Measurements from ENCODE around the gene RGS14. TPM values are rescaled to one million over a fixed set of nuclear protein-coding genes. Genes with fewer than 3 reads are reported as not detected.

RGS14 gene
- total RNA-seq = 12.2 and 24.7 TPM in 2 replicates

GRCh38 chr5:177357459-177358351 lies at the start of gene RGS14:
TSS of gene RGS14 (plus strand) at chr5:177357924. CDS start at chr5:177358025, 101 bp downstream.

GRCh38 chr5:177311723-177312648 lies 45.7 kb upstream of the RGS14 start, which contains the start of gene MXD3:
TSS of gene MXD3 (minus strand) at chr5:177311898. CDS start at chr5:177311830, 68 bp downstream.

GRCh38 chr5:177351392-177352329 lies 6.1 kb upstream of the RGS14 start, which contains the start of gene LMAN2:
TSS of gene LMAN2 (minus strand) at chr5:177351668. CDS start at chr5:177351647, 21 bp downstream.

GRCh38 chr5:177384134-177384533 lies 26.4 kb downstream of the RGS14 start, which contains the start of gene SLC34A1:
TSS of gene SLC34A1 (plus strand) at chr5:177384434. CDS start at chr5:177385742, 1,308 bp downstream.

GRCh38 chr5:177399997-177400868 lies 42.5 kb downstream of the RGS14 start, which contains the start of gene PFN3:
TSS of gene PFN3 (minus strand) at chr5:177400661. CDS start at chr5:177400576, 85 bp downstream.

GRCh38 chr5:177409043-177409801 lies 51.5 kb downstream of the RGS14 start, which contains the start of gene F12:
TSS of gene F12 (minus strand) at chr5:177409564. CDS start at chr5:177409527, 37 bp downstream.

Other genes with a start within 250 kb of the RGS14 start
- 23.1 and 28.0 TPM in 2 replicates for gene NSD1, start 224.2 kb upstream of the RGS14 start, total RNA-seq
- gene RAB24, start 54.2 kb upstream of the RGS14 start, total RNA-seq = 15.2 and 26.5 TPM in 2 replicates
- gene PRELID1, start 54.1 kb upstream of the RGS14 start, total RNA-seq = 113 and 239 TPM in 2 replicates
- gene MXD3, start 46.0 kb upstream of the RGS14 start, total RNA-seq = 3.4 and 66.2 TPM in 2 replicates
- gene LMAN2, start 6.3 kb upstream of the RGS14 start, total RNA-seq = 336 and 347 TPM in 2 replicates
- gene SLC34A1, start 26.5 kb downstream of the RGS14 start, total RNA-seq = not detected in 2 replicates
- not detected in 2 replicates for gene PFN3, start 42.7 kb downstream of the RGS14 start, total RNA-seq
- gene F12, start 51.6 kb downstream of the RGS14 start, total RNA-seq = 3.7 and 5.1 TPM in 2 replicates
- 25.4 and 59.0 TPM in 2 replicates for gene GRK6, start 68.8 kb downstream of the RGS14 start, total RNA-seq
- 15.6 and 32.8 TPM in 2 replicates for gene PRR7, start 88.9 kb downstream of the RGS14 start, total RNA-seq
- 331 and 348 TPM in 2 replicates for gene DBN1, start 115.7 kb downstream of the RGS14 start, total RNA-seq
- gene PDLIM7, start 139.7 kb downstream of the RGS14 start, total RNA-seq = 678 and 721 TPM in 2 replicates
- gene DOK3, start 151.9 kb downstream of the RGS14 start, total RNA-seq = 0.25 and 1.1 TPM in 2 replicates
- 135 and 185 TPM in 2 replicates for gene DDX41, start 159.0 kb downstream of the RGS14 start, total RNA-seq
- 21.3 and 26.0 TPM in 2 replicates for gene FAM193B, start 196.6 kb downstream of the RGS14 start, total RNA-seq
- 139 and 148 TPM in 2 replicates for gene TMED9, start 234.3 kb downstream of the RGS14 start, total RNA-seq
- 44.6 and 51.3 TPM in 2 replicates for gene B4GALT7, start 242.2 kb downstream of the RGS14 start, total RNA-seq

All from mesangial cell (primary cell).